ENCODE measurements around the gene FBXW8.

GRCh38 chr12:116916122-116916521 lies 5.4 kb downstream of the FBXW8 start:
- no peak for TF ChIP-seq PATZ1 (CRISPR knock-in tag; IDR thresholded peaks at IDR 0.05; ENCODE audit: borderline replicate concordance)
- TF ChIP-seq POU6F1 (CRISPR knock-in tag; IDR thresholded peaks at IDR 0.05; ENCODE audit: borderline replicate concordance, low read depth), result no peak
- no peak for TF ChIP-seq ZFP3 (CRISPR knock-in tag; IDR thresholded peaks at IDR 0.05)
- no peak for TF ChIP-seq RARB (CRISPR knock-in tag; IDR thresholded peaks at IDR 0.05)
- no peak for TF ChIP-seq ZC3H10 (CRISPR knock-in tag; IDR thresholded peaks at IDR 0.05)
- TF ChIP-seq ZNF8 (CRISPR knock-in tag; IDR thresholded peaks at IDR 0.05), result no peak
- TF ChIP-seq OSR1 (CRISPR knock-in tag; IDR thresholded peaks at IDR 0.05), result no peak
- no peak for TF ChIP-seq TOX (CRISPR knock-in tag; IDR thresholded peaks at IDR 0.05; ENCODE audit: borderline replicate concordance)
- TF ChIP-seq ARNTL (CRISPR knock-in tag; IDR thresholded peaks at IDR 0.05; ENCODE audit: borderline replicate concordance, low read depth), result no peak
- TF ChIP-seq CREB5 (CRISPR knock-in tag; IDR thresholded peaks at IDR 0.05; ENCODE audit: low read depth), result no peak
